Progenitor cell of endocrine pancreas (in vitro differentiated cells): Measurements from ENCODE around the gene CALN1. TPM values are rescaled to one million over a fixed set of nuclear protein-coding genes. Genes with fewer than 3 reads are reported as not detected.

Experiments used
- DNase-seq: peaks from one replicate; pipeline ENCODE4 v3.0.0; 2021; ENCODE audit warnings: low spot score; ENCODE audit not compliant: unreplicated experiment
- H3K27ac Mint-ChIP-seq: 2 replicates; pipeline ENCODE4 v1.8.0; 2021; ENCODE audit warnings: mild to moderate bottlenecking, moderate library complexity, mixed read lengths
- H3K27me3 Mint-ChIP-seq: 2 replicates; pipeline ENCODE4 v1.8.0; 2021; ENCODE audit warnings: mixed read lengths
- H3K36me3 Mint-ChIP-seq: 2 replicates; pipeline ENCODE4 v1.8.0; 2022; ENCODE audit warnings: mixed read lengths; ENCODE audit not compliant: insufficient read depth
- H3K4me1 Mint-ChIP-seq: 2 replicates; pipeline ENCODE4 v1.8.0; 2021; ENCODE audit warnings: low read depth, mixed read lengths
- H3K4me3 Mint-ChIP-seq: 2 replicates; pipeline ENCODE4 v1.8.0; 2021; ENCODE audit warnings: low read depth, mild to moderate bottlenecking, moderate library complexity, mixed read lengths
- H3K9me3 Mint-ChIP-seq: 2 replicates; pipeline ENCODE4 v1.8.0; 2021; ENCODE audit warnings: low read depth, mixed read lengths
- CTCF ChIP-seq: fragments of 200-600 bp; sonication (generic); IDR thresholded peaks from one replicate; pipeline ENCODE4 v1.5.0; 2021; ENCODE audit warnings: antibody characterized with exemption, mild to moderate bottlenecking; ENCODE audit not compliant: unreplicated experiment
- total RNA-seq: library from RNA; stranded (reverse); gene quantifications from 2 replicates; pipeline ENCODE4 v1.2.1, GENCODE V29; 2021

The CALN1 gene
- total RNA-seq, 1 donor from 2014 or later, result 0.79 TPM

GRCh38 chr7:71976645-71977044 lies 435.5 kb downstream of the CALN1 start:
- Mint-ChIP-seq H3K4me1 (peaks cover 3% of the 10 kb centered on the region), H3K4me3 (no peak overlapping the region), H3K27ac (no peak overlapping the region), H3K9me3 (no peaks in the 10 kb centered on the region), H3K36me3 (no peaks in the 10 kb centered on the region), H3K27me3 (peaks cover under 1% of the 10 kb centered on the region)
- DNase-seq, result no peak
- no peak for TF ChIP-seq CTCF

GRCh38 chr7:71974611-71975010 lies 437.5 kb downstream of the CALN1 start:
- Mint-ChIP-seq H3K9me3 (no peaks in the 10 kb centered on the region), H3K4me1 (peaks cover 3% of the 10 kb centered on the region), H3K27ac (no peak overlapping the region), H3K36me3 (no peaks in the 10 kb centered on the region), H3K27me3 (peaks cover 3% of the 10 kb centered on the region), H3K4me3 (no peak overlapping the region)
- no peak for TF ChIP-seq CTCF
- no peak for DNase-seq

- no peak for DNase-seq
- Mint-ChIP-seq H3K27me3 (peaks cover 6% of the 10 kb centered on the region), H3K36me3 (no peaks in the 10 kb centered on the region), H3K9me3 (no peaks in the 10 kb centered on the region), H3K4me1 (peaks cover 3% of the 10 kb centered on the region), H3K4me3 (no peak overlapping the region), H3K27ac (no peak overlapping the region)
- no peak for TF ChIP-seq CTCF
Observed at GRCh38 chr7:71972534-71972933, 439.6 kb downstream of the CALN1 start.

- peaks cover 6% of the 10 kb centered on the region for H3K27me3 Mint-ChIP-seq
Observed at GRCh38 chr7:71970725-71971124, 441.4 kb downstream of the CALN1 start.

DNA sequence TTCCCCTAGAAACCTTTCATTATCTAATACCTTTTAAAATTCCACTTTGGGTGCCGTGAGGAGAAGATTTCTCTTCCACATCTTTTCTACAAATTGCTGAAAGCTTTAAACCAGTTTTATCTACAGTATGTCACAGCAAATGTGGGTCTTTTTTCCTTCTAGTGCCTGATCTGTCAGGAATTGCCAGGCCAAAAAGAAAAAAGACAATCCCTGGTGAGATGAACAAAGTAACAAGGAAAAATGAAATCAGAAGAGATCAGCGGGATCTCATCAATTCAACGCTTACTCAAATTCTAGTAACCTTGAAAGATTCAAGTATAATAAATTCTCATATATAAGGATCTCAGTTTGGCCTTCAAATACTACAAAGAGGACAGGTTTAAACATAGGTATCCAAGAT lies 449.5 kb downstream of the CALN1 start:
- H3K9me3 Mint-ChIP-seq, result peaks cover 2% of the 10 kb centered on the region
- no peak for TF ChIP-seq CTCF
- DNase-seq, result no peak
- no peaks in the 10 kb centered on the region for H3K36me3 Mint-ChIP-seq
- H3K27me3 Mint-ChIP-seq, result peaks cover 18% of the 10 kb centered on the region
- H3K4me1 Mint-ChIP-seq, result no peaks in the 10 kb centered on the region
- H3K4me3 Mint-ChIP-seq, result no peak overlapping the region
- no peak overlapping the region for H3K27ac Mint-ChIP-seq

More at GRCh38 chr7:71970725-71971124, 441.4 kb downstream of the CALN1 start:
- Mint-ChIP-seq H3K27ac (no peak overlapping the region), H3K36me3 (no peaks in the 10 kb centered on the region), H3K9me3 (no peaks in the 10 kb centered on the region), H3K4me3 (no peak overlapping the region), H3K4me1 (peaks cover 3% of the 10 kb centered on the region)
- no peak for DNase-seq
- no peak for TF ChIP-seq CTCF
